DMS153 treated with DMSO at 0.1 percent for 48 hours (cell line): ENCODE results near the gene ADD3.
A peak's percentile ranks its signal among the peaks of the same experiment; 100 is the strongest.
"Not testable (repeated sequence)": the region's sequence is repeated elsewhere in the genome, so short reads cannot be mapped to it uniquely, and the experiment has no call there.

Experiments used
- DNase-seq: peaks from one replicate; lab custom pipeline; 2025; ENCODE audit not compliant: unreplicated experiment; lab: John Stamatoyannopoulos, UW

Gene ADD3

GRCh38 chr10:110103921-110104461 is 96.2 kb downstream of the ADD3 start:
- no peak for DNase-seq

DNA sequence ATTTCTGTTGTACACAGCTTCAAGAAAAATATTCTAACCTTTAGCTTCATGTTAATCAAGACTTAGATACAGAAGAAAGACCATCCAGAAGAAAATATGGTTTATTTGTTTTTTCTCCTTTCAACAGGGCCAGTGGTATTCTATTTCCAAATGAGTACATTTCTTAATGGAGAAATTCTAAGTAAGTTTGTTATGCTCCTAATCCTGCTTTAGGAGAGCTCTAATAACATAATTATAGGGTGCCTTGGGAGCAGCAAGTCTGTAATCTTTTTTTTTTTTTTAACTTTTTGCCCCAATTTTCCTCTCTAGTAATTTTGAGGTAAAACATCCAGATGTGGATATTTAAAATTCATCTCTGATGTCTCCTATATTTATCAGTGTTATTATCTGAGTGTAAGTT is 98.1 kb downstream of the ADD3 start:
- no peak for DNase-seq

- DNase-seq = no peak
These were observed 99.6 kb downstream of the ADD3 start for GRCh38 chr10:110107430-110107829.

DNA sequence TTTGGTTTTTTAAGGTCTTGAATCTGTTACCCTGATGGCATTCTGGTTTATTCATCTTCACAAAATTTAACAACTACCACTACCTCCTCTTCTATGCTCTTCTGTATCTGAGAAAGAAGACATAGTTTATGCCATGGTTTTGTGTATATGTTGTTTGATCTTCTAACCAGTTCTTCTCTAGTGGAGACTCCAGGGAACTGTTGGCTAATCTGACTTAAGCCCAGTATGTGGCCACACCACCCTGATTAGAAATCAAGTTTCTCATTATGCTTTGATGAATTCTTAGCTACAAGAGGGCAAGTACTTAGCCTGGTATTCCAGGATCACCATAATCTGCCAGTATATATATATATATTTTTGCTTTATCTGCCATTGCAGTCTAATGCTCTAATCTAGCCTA is 100.1 kb downstream of the ADD3 start:
- no peak for DNase-seq

DNA sequence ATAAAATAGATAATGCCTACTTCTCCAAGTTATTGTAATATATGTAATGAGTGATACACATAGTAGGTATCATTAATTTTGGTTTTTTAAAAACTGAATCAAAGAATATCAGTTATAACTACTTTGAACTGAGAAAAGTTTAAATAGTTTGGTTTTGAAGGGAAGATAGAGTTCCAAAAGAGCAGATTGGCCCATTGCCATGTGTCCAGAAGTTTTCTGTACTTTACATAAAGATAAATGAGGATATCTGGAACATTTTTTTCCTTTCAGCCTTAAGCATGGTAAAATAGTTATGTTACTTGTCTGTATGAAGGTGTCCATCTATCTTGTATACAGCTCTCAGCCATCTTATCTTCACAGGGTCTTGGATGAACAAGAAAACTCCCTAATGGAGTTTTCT is 101.7 kb downstream of the ADD3 start:
- no peak for DNase-seq

GRCh38 chr10:110110338-110110737 is 102.6 kb downstream of the ADD3 start:
- DNase-seq = no peak

GRCh38 chr10:110113670-110114337 is 106.0 kb downstream of the ADD3 start:
- DNase-seq = no peak

DNA sequence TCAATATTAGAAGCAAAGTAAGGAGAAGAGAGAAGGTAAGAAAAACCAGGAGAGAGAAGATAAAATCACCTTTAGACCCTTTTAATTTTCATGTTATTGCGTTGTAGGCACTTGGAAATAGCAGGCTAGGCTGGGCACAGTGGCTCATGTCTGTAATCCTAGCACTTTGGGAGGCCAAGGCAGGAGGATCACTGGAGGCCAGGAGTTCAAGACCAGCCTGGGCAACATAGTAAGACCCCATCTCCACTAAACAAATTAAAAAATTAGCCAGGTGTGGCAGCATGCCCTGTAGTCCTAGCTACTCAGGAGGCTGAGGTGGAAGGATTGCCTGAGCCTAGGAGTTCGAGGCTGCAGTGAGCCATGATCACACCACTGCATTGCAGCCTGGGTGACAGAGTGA is 106.9 kb downstream of the ADD3 start:
- not testable (repeated sequence) for DNase-seq

DNA sequence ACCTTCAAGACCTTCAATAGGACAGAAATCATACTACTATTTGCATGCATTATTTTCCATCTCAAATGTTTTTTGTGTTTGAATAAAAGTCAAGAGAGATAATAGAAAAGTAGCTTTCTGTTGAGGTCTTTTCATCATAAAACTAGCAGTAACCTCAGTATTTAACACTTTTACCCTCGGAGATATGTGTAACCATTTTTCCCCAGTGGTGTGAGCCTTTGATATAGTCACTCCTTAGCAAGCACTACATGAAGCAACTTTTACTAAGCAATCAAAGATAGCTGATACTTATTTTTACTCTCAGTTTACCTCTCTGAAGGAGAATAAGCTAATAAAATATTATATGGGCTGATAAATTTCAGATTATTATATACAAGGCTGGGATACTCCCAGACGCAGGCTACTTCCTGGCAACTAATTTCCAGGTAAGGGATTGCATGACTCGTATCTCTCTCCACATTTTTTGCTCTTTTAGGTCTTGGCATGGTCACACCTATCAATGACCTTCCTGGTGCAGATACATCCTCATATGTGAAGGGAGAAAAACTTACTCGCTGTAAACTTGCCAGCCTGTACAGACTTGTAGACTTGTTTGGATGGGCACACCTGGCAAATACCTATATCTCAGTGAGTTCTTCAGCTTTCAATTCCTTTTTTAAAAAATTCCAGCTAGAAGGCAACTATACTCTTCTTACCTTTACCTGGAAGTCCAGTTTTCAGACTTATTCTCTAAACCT is 108.2 kb downstream of the ADD3 start:
- no peak for DNase-seq

DNA sequence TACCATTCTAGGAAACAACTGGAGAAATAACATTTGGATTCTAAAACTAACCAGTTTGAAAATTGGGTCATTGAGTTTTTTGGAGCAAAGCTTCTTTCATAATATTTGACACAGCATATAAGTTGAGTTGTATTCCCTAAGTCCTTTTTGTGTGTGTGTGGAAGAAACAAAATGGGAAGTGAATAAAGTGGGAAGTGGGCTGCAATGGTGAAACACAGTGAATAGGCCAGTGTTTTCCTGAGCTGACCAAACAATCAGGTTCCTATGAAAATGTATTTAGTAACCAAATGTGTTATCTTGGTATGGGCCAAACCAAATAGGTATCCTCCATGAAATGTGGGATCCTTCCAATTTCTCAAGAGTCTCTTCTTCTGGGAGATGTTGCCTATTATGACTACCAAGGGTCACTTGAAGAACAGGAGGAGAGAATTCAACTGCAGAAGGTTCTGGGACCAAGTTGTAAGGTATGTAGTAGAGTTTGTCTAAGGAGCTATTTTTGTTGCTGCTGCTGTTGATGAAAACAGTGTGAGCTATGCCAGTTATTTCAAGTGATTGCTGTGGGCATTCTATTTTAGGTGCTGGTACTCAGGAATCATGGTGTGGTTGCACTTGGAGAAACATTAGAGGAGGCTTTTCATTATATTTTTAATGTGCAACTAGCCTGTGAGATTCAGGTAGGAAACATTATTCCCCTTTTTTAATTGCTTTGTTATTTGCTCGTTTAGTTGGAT is 111.3 kb downstream of the ADD3 start:
- no peak for DNase-seq

GRCh38 chr10:110123594-110123993 is 115.8 kb downstream of the ADD3 start:
- no peak for DNase-seq

DNA sequence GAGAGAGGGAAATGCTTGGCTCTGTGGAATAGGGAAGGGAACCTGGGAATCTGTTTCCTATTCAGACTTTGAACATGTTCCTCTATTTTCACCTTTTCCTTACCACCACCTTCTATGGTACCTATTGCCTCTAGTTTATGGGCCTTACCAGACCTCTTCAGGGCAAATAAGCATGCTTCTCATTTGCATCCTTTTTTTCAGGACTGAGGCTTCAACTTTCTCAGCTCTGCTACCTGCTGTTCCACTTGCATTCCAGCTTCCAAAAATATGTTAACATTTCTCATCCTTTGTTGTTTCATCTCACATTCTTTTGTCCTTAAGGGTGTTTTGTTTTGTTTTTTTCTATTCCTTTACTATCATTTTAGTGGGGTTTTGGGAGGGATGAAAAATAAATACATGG is 121.7 kb downstream of the ADD3 start:
- no peak for DNase-seq

DNA sequence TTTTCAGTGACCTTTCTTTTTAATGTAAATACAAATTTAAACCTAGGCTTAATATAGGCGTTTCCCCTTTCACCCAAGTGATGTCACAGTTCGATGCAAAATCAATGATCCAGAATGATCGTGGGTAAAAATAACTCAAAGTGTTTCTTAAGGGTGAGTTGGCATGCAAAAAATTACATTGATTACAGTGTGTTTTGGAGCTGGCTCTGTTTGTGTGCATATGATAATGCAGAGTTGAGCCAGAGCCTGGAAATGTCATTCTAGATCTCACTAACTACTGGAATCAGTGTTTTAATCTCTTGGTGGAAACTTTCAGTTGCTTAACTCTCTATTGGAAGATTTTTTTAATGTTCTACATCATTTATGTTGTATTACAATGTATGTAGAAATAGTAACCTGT is 127.1 kb downstream of the ADD3 start:
- no peak for DNase-seq

- DNase-seq = not testable (repeated sequence)
These were observed 128.1 kb downstream of the ADD3 start for GRCh38 chr10:110135836-110136235.

GRCh38 chr10:110137142-110137545 is 129.4 kb downstream of the ADD3 start:
- DNase-seq = peak; percentile 57

DNA sequence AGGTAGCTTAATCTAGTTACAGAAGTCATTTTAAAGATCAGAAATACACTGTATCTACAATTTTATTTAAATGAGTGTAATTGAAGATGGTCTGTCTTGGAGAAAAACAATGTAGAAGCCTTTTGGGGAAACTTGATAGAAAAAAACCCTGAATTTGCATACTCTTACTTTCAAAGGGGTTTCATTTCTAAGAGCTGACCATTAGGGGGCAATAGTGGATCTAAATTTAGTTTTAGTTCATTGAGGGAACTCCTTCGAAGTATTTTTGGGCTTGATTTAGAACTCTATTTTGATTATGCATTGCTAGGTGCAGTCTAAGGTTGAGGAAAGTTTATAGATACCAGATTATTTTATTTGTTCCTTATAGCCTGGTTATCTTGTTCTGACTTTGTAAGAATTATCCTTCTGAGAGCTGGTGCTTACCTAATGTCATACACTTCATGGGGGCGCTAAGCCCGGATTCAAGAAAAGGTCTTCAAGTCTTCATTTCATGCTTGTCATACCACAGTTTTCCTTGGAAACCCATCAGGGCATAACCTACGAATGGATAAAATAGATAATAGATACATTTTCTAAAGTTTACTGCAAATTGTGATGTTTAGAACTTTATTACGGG is 130.5 kb downstream of the ADD3 start:
- peak; percentile 35 for DNase-seq

GRCh38 chr10:110141185-110141584 is 133.4 kb downstream of the ADD3 start:
- DNase-seq = no peak

- no peak for DNase-seq
These were observed 134.3 kb downstream of the ADD3 start for GRCh38 chr10:110141871-110142635.

GRCh38 chr10:110142965-110143364 is 135.2 kb downstream of the ADD3 start:
- DNase-seq = no peak

DNA sequence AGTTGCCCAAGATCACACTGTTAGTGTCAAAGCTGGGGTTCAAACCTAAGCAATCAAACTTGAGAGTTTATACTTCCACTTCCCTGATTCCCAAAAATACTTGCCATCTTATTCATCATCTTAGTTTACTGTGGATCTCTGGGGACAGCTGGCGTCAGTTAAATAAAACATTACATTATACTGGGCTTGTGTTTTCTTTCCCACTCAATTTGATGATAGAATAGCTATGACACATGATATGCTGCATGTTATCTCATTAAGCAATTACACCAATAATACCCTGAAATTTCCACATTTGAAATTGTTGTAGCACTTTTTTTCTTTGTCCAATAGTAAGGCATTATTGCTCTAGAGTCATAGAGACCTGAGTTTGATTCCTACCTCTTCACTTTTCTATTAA is 136.7 kb downstream of the ADD3 start:
- DNase-seq = no peak

DNA sequence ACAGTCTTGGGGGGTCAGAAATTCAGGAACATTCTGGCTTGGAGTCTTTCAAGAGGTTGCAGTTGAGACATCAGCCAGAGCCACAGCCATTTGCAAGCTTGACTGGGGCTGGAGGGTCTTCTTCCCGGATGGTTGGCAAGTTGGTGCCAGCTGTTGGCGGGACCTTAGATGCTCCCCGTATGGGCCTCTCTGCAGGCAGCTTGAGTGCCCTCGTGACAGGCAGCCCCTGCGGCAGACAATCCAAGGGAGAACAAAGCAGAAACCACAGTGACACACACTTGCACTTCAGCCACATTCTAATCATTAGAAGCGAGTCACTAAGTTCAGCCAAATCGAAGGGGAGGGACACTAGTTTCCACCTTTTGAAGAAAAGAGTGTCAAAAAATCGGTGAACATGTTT is 140.2 kb downstream of the ADD3 start:
- no peak for DNase-seq
